ENCODE measurements around the gene NME4.
"Not testable (repeated sequence)": the region's sequence is repeated elsewhere in the genome, so short reads cannot be mapped to it uniquely, and the experiment has no call there.

NME4 gene

GRCh38 chr16:354971-355461 is 42.0 kb upstream of the NME4 start:
- H3K9me3 ChIP-seq (ENCODE audit: control insufficient read depth, low read length) = no peaks in the 10 kb centered on the region
- 93 to 95% methylated on average over 10 of the region's 10 CpGs for WGBS, 2 experiments
- H3K27me3 ChIP-seq (ENCODE audit: control insufficient read depth, insufficient read depth, low read length, poor library complexity, severe bottlenecking) = no peaks in the 10 kb centered on the region
- no peak overlapping the region for H3K27ac ChIP-seq (ENCODE audit: insufficient read depth, low read depth, low read length, poor library complexity, severe bottlenecking)
- H3K36me3 ChIP-seq (ENCODE audit: control insufficient read depth, insufficient read depth, low read length) = no peaks in the 10 kb centered on the region
- no peaks in the 10 kb centered on the region for H3K4me1 ChIP-seq (ENCODE audit: control insufficient read depth, insufficient read depth, low read length)
- no peak overlapping the region for H3K4me3 ChIP-seq (ENCODE audit: insufficient read depth, low read depth, low read length)

DNA sequence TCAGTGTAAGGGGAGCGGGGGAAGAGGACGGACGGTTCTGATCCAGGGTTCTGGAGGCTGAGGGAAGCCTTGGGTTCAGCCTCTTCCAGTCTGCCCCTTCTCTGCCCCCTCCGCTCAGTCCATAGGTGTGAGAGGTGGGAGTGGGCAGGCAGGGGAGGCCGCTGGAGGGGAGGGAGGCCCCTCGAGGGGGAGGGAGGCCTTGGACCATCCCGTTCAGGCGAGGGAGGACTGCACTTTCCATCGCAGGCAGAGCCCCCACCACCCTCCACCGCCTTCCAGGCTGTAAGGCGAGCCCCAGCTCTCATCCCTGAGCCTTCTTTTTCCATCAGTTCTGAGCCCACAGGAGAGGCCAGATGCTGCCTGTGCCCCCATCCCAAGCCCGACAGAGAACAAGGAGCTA is 40.3 kb upstream of the NME4 start:
- Histone ChIP-seq H3K27ac (ENCODE audit: insufficient read depth, low read depth, low read length, poor library complexity, severe bottlenecking) (no peak overlapping the region), H3K4me1 (ENCODE audit: control insufficient read depth, insufficient read depth, low read length) (no peaks in the 10 kb centered on the region), H3K4me3 (ENCODE audit: insufficient read depth, low read depth, low read length) (no peak overlapping the region), H3K36me3 (ENCODE audit: control insufficient read depth, insufficient read depth, low read length) (no peaks in the 10 kb centered on the region), H3K9me3 (ENCODE audit: control insufficient read depth, low read length) (no peaks in the 10 kb centered on the region), H3K27me3 (ENCODE audit: control insufficient read depth, insufficient read depth, low read length, poor library complexity, severe bottlenecking) (no peaks in the 10 kb centered on the region)
- 81 to 85% methylated on average over 12 of the region's 12 CpGs for WGBS, 2 experiments

GRCh38 chr16:359067-359763 is 37.8 kb upstream of the NME4 start:
- Histone ChIP-seq H3K27me3 (ENCODE audit: control insufficient read depth, insufficient read depth, low read length, poor library complexity, severe bottlenecking) (no peaks in the 10 kb centered on the region), H3K36me3 (ENCODE audit: control insufficient read depth, insufficient read depth, low read length) (no peaks in the 10 kb centered on the region), H3K9me3 (ENCODE audit: control insufficient read depth, low read length) (no peaks in the 10 kb centered on the region), H3K4me3 (ENCODE audit: insufficient read depth, low read depth, low read length) (no peak overlapping the region), H3K27ac (ENCODE audit: insufficient read depth, low read depth, low read length, poor library complexity, severe bottlenecking) (no peak overlapping the region), H3K4me1 (ENCODE audit: control insufficient read depth, insufficient read depth, low read length) (no peaks in the 10 kb centered on the region)
- 91% methylated on average over 19 of the region's 19 CpGs for WGBS, 2 experiments

DNA sequence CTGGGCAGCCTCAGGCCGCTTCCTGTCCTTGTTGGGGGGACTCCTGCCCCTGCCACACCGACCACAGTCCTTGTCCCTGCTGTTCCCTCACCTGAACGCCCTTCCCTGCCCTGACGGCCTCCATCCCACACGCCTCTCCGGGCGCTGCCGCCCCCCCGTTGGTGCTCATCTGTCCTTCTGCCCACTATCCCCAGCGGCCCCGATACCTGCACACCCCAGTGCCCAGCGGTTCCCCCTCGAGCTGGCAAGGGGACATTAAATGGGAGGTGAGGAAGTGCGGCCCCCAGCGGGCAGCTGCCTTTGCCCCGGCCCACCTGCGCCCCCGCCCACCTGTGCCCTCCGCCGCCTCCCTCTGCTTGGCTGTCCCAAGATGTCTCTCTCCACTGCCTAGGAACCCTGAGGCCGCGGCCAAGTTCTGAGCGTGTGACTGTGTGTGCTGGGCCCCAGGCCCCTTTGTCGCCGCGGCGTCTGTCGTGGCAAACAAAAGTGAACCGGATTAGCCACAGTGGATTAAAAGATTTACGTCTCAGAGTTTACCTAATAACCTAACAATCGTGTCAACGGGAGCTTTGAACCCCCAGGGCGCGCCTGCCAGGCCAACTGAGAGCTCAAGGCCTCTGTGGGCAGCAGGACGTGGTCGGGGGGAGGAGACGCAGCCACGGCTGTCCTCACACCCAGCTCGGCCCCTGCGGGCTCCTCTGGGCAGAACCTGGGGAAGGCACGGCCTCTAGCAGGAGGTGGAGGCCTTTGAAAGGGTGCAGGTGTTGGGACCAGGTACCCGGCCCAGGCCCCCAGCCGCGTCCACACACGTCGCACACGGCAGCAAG is 36.9 kb upstream of the NME4 start:
- WGBS, 2 experiments = 89 to 93% methylated on average over 47 of the region's 47 CpGs
- no peak overlapping the region for H3K27ac ChIP-seq (ENCODE audit: insufficient read depth, low read depth, low read length, poor library complexity, severe bottlenecking)
- no peaks in the 10 kb centered on the region for H3K9me3 ChIP-seq (ENCODE audit: control insufficient read depth, low read length)
- no peak overlapping the region for H3K4me3 ChIP-seq (ENCODE audit: insufficient read depth, low read depth, low read length)
- no peaks in the 10 kb centered on the region for H3K36me3 ChIP-seq (ENCODE audit: control insufficient read depth, insufficient read depth, low read length)
- no peaks in the 10 kb centered on the region for H3K27me3 ChIP-seq (ENCODE audit: control insufficient read depth, insufficient read depth, low read length, poor library complexity, severe bottlenecking)
- no peaks in the 10 kb centered on the region for H3K4me1 ChIP-seq (ENCODE audit: control insufficient read depth, insufficient read depth, low read length)

DNA sequence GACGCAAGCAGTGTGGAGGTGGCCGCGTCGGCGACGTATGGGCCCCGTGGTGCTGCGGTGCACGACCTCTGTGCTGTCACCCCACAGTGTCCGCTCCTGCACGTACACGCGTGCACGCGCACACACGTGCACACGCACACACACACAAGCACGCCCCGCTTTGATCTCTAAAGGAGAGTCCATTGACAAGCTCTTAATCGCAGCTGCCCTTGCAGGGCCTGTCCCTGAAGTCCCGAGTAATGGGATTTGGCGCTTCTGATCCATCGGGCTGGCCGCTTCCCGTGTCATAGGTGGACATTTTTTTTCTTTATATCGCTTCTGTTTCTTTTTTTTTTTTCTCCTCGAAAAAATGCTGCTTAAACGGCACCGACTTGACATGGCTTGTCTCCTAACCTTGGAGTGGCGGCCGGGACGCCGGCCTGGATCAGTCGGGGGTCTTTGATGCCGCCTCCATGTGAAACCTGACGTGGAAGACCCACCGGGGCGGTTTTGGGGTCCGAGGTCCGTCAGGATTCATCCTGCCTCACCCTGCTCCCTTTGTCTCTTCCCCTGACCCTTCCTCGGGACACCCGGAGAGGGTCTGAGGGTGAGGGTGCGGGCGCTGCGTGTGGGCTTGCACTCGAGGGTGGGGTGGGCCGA is 36.2 kb upstream of the NME4 start:
- 95% methylated on average over 47 of the region's 47 CpGs for WGBS, 2 experiments
- Histone ChIP-seq H3K9me3 (ENCODE audit: control insufficient read depth, low read length) (no peaks in the 10 kb centered on the region), H3K36me3 (ENCODE audit: control insufficient read depth, insufficient read depth, low read length) (no peaks in the 10 kb centered on the region), H3K4me1 (ENCODE audit: control insufficient read depth, insufficient read depth, low read length) (no peaks in the 10 kb centered on the region), H3K27ac (ENCODE audit: insufficient read depth, low read depth, low read length, poor library complexity, severe bottlenecking) (no peak overlapping the region), H3K27me3 (ENCODE audit: control insufficient read depth, insufficient read depth, low read length, poor library complexity, severe bottlenecking) (no peaks in the 10 kb centered on the region), H3K4me3 (ENCODE audit: insufficient read depth, low read depth, low read length) (no peak overlapping the region)

- 90% methylated on average over 30 of the region's 30 CpGs for WGBS, 2 experiments
- Histone ChIP-seq H3K4me1 (ENCODE audit: control insufficient read depth, insufficient read depth, low read length) (no peaks in the 10 kb centered on the region), H3K4me3 (ENCODE audit: insufficient read depth, low read depth, low read length) (no peak overlapping the region), H3K27ac (ENCODE audit: insufficient read depth, low read depth, low read length, poor library complexity, severe bottlenecking) (no peak overlapping the region), H3K36me3 (ENCODE audit: control insufficient read depth, insufficient read depth, low read length) (no peaks in the 10 kb centered on the region), H3K27me3 (ENCODE audit: control insufficient read depth, insufficient read depth, low read length, poor library complexity, severe bottlenecking) (no peaks in the 10 kb centered on the region), H3K9me3 (ENCODE audit: control insufficient read depth, low read length) (no peaks in the 10 kb centered on the region)
These were observed 35.6 kb upstream of the NME4 start for GRCh38 chr16:361341-361871.

DNA sequence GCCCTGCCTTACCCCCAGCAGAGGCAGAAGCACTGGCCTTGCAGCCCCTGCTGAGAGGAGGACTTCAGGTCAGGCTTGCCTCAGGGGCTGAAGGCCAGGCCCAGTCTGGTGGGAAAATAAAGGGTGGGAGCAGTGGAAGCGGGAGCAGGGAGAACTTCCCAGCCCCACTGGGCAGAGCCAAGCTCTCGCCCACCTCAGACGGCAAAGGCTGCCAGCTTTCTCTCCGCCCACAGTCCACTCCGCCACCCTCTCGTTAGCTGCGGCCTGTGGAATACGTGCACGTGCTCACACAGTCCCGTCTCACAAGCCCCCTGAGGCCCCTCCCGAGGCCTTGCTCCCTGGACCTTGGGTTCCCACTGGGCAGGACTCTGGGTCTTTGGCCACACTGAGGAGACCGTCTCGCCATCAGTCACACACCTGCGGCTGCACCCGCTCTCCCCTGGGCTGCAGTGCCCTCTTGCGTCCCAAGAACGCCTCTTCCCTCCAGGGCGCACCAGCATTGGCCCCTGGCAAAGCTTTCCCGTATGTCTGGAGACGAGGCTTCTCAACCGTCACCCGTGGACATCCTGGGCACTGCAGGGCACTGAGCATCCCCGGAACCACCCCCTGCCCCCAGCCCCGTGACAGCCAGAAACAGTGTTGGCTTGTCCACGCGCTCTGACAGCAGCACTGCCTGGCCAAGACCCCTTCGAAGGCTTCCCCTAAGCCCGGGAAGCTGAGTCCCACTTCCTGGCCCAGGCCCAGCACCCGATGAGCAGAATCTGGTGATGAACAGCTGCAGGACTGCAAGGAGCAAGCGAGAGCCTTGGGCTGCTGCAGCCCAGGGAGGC is 34.9 kb upstream of the NME4 start:
- H3K27ac ChIP-seq (ENCODE audit: insufficient read depth, low read depth, low read length, poor library complexity, severe bottlenecking) = peak overlapping the region; percentile 8
- no peaks in the 10 kb centered on the region for H3K27me3 ChIP-seq (ENCODE audit: control insufficient read depth, insufficient read depth, low read length, poor library complexity, severe bottlenecking)
- 57% methylated on average over 30 of the region's 30 CpGs for WGBS, 2 experiments
- no peaks in the 10 kb centered on the region for H3K9me3 ChIP-seq (ENCODE audit: control insufficient read depth, low read length)
- peaks cover 1% of the 10 kb centered on the region for H3K36me3 ChIP-seq (ENCODE audit: control insufficient read depth, insufficient read depth, low read length)
- H3K4me3 ChIP-seq (ENCODE audit: insufficient read depth, low read depth, low read length) = no peak overlapping the region
- H3K4me1 ChIP-seq (ENCODE audit: control insufficient read depth, insufficient read depth, low read length) = no peaks in the 10 kb centered on the region

DNA sequence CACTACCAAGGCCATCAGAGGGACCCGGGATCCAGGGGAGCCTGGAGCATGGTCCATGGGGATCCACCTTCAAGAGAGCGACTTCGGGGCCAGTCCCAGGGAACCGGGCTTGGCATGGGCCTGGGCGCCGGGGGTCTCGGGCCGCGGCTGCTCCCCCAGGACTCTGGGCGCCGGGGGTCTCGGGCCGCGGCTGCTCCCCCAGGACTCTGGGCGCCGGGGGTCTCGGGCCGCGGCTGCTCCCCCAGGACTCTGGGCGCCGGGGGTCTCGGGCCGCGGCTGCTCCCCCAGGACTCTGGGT is 34.3 kb upstream of the NME4 start:
- not testable (repeated sequence) for H3K27me3 ChIP-seq (ENCODE audit: control insufficient read depth, insufficient read depth, low read length, poor library complexity, severe bottlenecking); H3K4me1 ChIP-seq (ENCODE audit: control insufficient read depth, insufficient read depth, low read length); H3K9me3 ChIP-seq (ENCODE audit: control insufficient read depth, low read length); H3K36me3 ChIP-seq (ENCODE audit: control insufficient read depth, insufficient read depth, low read length); H3K27ac ChIP-seq (ENCODE audit: insufficient read depth, low read depth, low read length, poor library complexity, severe bottlenecking); H3K4me3 ChIP-seq (ENCODE audit: insufficient read depth, low read depth, low read length)
- 78 to 82% methylated on average over 14 to 20 of the region's 24 CpGs for WGBS, 2 experiments

DNA sequence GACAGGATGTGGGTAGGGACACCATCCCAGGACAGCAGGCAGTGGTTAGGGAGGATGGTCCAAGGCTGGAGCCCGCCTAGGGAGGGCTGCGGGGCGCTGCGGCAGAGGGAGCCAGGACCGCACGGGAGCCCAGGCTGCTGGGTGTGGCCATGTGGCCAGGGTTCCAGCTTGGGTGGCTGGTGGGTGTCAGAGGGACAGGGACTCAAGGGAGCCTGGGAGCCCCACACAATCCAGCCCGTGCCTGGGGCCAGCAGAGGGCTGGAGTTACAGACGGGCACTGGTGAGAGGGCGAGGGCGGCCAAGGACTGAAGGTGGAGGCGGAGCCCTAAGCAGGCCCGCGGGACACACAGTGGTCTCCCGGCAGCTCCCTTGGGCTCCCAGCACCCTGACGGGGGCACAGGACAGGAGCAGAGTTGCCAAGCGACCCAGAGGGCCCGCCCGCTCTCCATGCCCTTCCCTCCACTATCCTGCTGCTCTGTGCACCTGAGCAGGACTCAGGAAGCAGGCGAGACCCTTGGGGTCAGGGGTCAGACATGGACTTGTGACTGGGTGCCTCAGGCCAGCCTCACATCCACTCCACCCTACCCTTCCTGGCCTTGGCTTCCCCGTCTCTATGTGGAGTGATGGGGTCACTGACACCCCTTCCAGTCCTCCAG is 33.8 kb upstream of the NME4 start:
- Histone ChIP-seq H3K36me3 (ENCODE audit: control insufficient read depth, insufficient read depth, low read length) (peaks cover 13% of the 10 kb centered on the region), H3K9me3 (ENCODE audit: control insufficient read depth, low read length) (no peaks in the 10 kb centered on the region), H3K4me3 (ENCODE audit: insufficient read depth, low read depth, low read length) (no peak overlapping the region), H3K4me1 (ENCODE audit: control insufficient read depth, insufficient read depth, low read length) (no peaks in the 10 kb centered on the region), H3K27me3 (ENCODE audit: control insufficient read depth, insufficient read depth, low read length, poor library complexity, severe bottlenecking) (no peaks in the 10 kb centered on the region), H3K27ac (ENCODE audit: insufficient read depth, low read depth, low read length, poor library complexity, severe bottlenecking) (no peak overlapping the region)
- 85 to 86% methylated on average over 20 of the region's 20 CpGs for WGBS, 2 experiments
